Heart left ventricle (tissue), 16 donors: ENCODE results near the gene CEP85. TPM values are rescaled to one million over a fixed set of nuclear protein-coding genes. Genes with fewer than 3 reads are reported as not detected.

ENCODE experiments used
- ATAC-seq, 4 donors: fragments of 200-7000 bp; cut with Tn5 transposase; one replicate each; pipeline ENCODE4 v1.9.1; 2020 to 2022; ENCODE audit warnings: moderate library complexity in 4 of 4, mild to moderate bottlenecking in 3 of 4, moderate number of reproducible peaks in 1 of 4
- DNase-seq, 5 donors: peaks; one replicate each; pipeline ENCODE4 v3.0.0-alpha.2; 2020
- H3K27ac ChIP-seq, 12 donors: fragments of 200-600 bp; sonication (generic) in 4 of 12; one replicate each; pipeline versions ENCODE4 v1.5.0 to v1.8.0; 2016 to 2022; ENCODE audit warnings: mild to moderate bottlenecking in 2 of 12
- H3K27me3 ChIP-seq, 9 donors: fragments of 200-600 bp; sonication (generic) in 2 of 9; one replicate each; pipeline versions ENCODE4 v1.5.1 to v1.8.0; 2016 to 2022; ENCODE audit warnings: mild to moderate bottlenecking in 3 of 9
- H3K36me3 ChIP-seq, 9 donors: fragments of 200-600 bp; sonication (generic) in 2 of 9; one replicate each; pipeline versions ENCODE4 v1.5.0 to v1.8.0; 2018 to 2022; ENCODE audit warnings: mild to moderate bottlenecking in 2 of 9
- H3K4me1 ChIP-seq, 12 donors: fragments of 200-600 bp; sonication (generic) in 4 of 12; one replicate each; pipeline versions ENCODE4 v1.5.0 to v1.8.0; 2016 to 2022; ENCODE audit warnings: mild to moderate bottlenecking in 3 of 12
- H3K4me3 ChIP-seq, 12 donors: fragments of 200-600 bp; sonication (generic) in 4 of 12; one replicate each; pipeline versions ENCODE4 v1.5.0 to v1.8.0; 2017 to 2022; ENCODE audit warnings: mild to moderate bottlenecking in 9 of 12, moderate library complexity in 4 of 12
- H3K9me3 ChIP-seq, 12 donors: fragments of 200-600 bp; sonication (generic) in 4 of 12; one replicate each; pipeline versions ENCODE4 v1.5.0 to v1.8.0; 2016 to 2022; ENCODE audit warnings: mild to moderate bottlenecking in 1 of 12
- CTCF ChIP-seq, 12 donors: fragments of 200-600 bp; sonication (generic) in 4 of 12; IDR thresholded peaks; one replicate each; pipeline versions ENCODE4 v1.5.0 to v1.8.0; 2018 to 2022; ENCODE audit warnings: antibody characterized with exemption in 12 of 12, mild to moderate bottlenecking in 5 of 12
- POLR2A ChIP-seq, 2 donors: fragments of 450-650 bp; IDR thresholded peaks; one replicate each; pipeline ENCODE4 v1.6.1; 2017; ENCODE audit warnings: antibody characterized with exemption in 2 of 2, mild to moderate bottlenecking in 2 of 2, moderate library complexity in 2 of 2
- WGBS, 4 donors: extraction: QIAGEN DNeasy Blood & Tissue Kit in 2 of 4; methylation state at CpG; one replicate each; pipeline versions ENCODE4 v1.1.5 to v1.1.7; 2013 to 2018; 5-methylcytosine and 5-hydroxymethylcytosine counted together
- intact Hi-C, 10 donors: fragments of 100-400 bp; cut with DNase I; formaldehyde crosslinking; loops; one replicate each; pipeline versions ENCODE4 v1.11.1 to v1.14.2; 2022
- polyA plus RNA-seq, 2 donors: library from polyadenylated mRNA; stranded (reverse); fragments of 200-250 nt; gene quantifications; one replicate each; pipeline ENCODE4 v1.2.3, GENCODE V29; 2013
- total RNA-seq, 9 donors: library from RNA; depleted of rRNA in 2 of 9; stranded (reverse); fragments of >200 nt in 2 of 9; fragmentation: NEBNext Ultra II Directional in 3 of 9; extraction: Animal tissue kit (Norgen Biotek cat#: 25700) in 3 of 9; gene quantifications; one replicate each; pipeline versions ENCODE4 v1.1.0 to v1.2.4, GENCODE V29; 2016 to 2023
- donor health status: ischemic (EF 13 %, LVEDD 7.1; RV severe dilation, severe dysfunction).
- donor health status: healthy with polysubstance abuse.
- donor health status: DM: no; HTN: yes; CAD: no.
- donor health status: DM: no; HTN: no; CAD: no.
- donor health status: ischemic (EF 25% LVEDD 6.9; RV normal size, moderate dysfunction).
- donor health status: ischemic (EF 25% LVEDD 5.7; RV mildly dilated, moderate dysfunction).
- donor health status: healthy.
- donor health status: DM: yes; HTN: yes; CAD: no.
- donor health status: ischemic (EF 35%, LVEDD 5.7; RV mildly dilated, moderate dysfunction).
- donor health status: nonischemic (EF 11% LVEDD 7.7; RV severe dilation, severe dysfunction).
- donor health status: DM: yes; HTN: yes; CAD: no.
- donor health status: PGD.
- donor health status: ischemic (EF 29% LVEDD 5.4; RV normal size, mild dysfunction).
- donor health status: nonischemic (EF 23%, LVEDD 6.1; RV moderate dilation, normal function).

CEP85 gene
- total and polyA plus RNA-seq, 11 donors, result 13.4 to 180 (median 41.6) TPM

DNA sequence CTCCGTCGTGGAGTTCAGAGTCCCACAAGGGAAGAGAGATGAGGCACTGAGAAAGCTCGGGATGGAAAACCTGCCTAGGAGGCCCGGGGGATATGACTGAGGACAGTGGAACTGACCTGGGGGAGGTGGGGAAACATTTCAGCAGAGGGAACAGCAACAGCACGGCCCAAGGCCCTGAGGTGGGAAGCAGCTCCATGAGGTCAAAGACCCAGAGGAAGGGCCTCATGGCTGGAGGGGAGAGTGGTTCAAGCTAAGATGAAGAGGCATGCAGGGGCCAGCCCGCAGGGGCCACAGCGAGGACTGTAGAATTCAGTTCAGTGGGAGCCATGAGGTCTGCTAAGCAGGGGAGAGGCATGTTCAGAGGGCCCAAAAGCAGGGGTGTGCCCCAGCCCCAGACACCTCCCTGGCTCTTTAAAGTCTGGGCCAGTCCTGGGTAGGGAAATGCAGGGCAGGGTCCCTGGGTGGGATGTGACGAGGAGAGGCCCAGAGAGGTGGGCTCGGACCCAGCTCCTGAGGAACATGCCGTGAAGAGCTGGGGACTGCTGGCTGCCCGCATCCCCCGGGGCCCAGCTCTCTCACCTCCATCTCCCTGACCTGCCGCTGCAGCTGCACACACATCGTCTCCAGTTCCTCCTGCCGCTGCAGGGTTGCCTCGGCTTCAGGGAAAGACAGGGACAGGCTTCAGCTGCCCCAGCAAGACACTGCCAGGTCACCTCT lies 62.5 kb downstream of the CEP85 start:
- Histone ChIP-seq H3K36me3 (peaks cover 0 to 8% (median 0%) of the 10 kb centered on the region in 9 donors), H3K27ac (no peak overlapping the region), H3K4me3 (no peak overlapping the region), H3K9me3 (no peaks in the 10 kb centered on the region), H3K27me3 (no peaks in the 10 kb centered on the region), H3K4me1 (peaks cover 0 to 25% (median 0%) of the 10 kb centered on the region in 12 donors)
- no peak for DNase-seq
- intact Hi-C loops, result no loop called here
- TF ChIP-seq POLR2A (IDR thresholded peaks at IDR 0.05), result no peak
- no peak for TF ChIP-seq CTCF (IDR thresholded peaks at IDR 0.05)
- WGBS, 4 donors, result 85 to 91% (median 88%) methylated on average over 12 to 16 of the region's 16 CpGs
- no peak for ATAC-seq

DNA sequence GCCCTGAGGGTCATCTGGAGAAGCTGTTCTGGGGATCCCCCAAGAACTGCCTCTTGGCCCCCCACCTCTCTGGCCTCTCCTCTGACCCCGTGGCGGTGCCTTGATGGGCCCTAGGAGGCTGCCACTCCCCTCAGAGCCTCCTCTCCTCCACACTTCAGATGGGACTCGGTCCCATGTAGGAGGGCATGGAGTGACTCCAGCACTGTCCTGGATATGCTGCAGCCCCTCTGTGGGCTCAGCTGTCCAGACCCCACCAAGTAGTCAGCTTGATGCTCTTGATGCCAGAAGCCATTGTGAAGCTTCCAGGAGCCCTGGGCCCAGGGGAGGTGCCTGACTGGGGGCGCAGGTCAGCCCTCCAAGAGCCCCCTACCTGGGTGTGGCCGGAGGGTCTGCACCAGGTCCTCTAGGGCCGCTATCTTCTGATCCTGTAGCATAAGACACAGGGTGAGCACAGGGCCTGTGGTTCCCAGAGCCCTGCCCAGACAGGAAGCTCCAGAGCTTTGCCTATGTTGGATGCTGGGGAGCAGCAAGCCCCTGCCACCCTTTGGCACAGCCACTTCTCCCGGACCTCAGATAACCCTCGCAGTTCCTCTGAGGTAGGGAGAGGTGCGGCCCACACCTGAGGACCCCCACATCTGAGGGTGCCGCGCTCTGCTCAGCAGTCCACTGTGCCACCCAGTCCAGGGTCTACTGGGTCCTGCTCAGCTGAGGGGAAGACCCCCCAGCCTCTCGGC lies 63.2 kb downstream of the CEP85 start:
- intact Hi-C loops, result no loop called here
- Histone ChIP-seq H3K27ac (no peak overlapping the region), H3K4me1 (peaks cover 0 to 21% (median 0%) of the 10 kb centered on the region in 12 donors), H3K9me3 (no peaks in the 10 kb centered on the region), H3K27me3 (no peaks in the 10 kb centered on the region), H3K4me3 (no peak overlapping the region), H3K36me3 (peaks cover 0 to 8% (median 0%) of the 10 kb centered on the region in 9 donors)
- TF ChIP-seq POLR2A (IDR thresholded peaks at IDR 0.05), result no peak
- TF ChIP-seq CTCF (IDR thresholded peaks at IDR 0.05), result no peak
- WGBS, 4 donors, result 91 to 99% (median 97%) methylated on average over 9 to 12 of the region's 12 CpGs
- ATAC-seq, result no peak
- no peak for DNase-seq

DNA sequence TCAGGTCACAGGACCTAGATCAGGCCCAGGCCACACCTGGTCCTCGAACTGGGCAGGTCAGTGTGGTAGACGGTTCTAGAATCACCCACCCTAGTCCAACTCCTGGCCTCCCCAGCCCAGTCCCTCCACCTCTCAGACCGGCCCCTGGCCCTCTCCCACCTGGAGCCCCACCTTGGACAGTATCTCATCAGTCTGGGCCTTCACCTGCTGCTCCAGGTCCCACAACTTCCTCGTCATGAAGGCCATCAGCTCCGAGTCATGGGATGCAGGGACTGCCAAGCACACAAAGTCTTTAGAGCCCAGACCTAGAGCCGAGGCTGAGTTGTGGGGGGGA lies 63.8 kb downstream of the CEP85 start:
- Histone ChIP-seq H3K27me3 (no peaks in the 10 kb centered on the region), H3K4me3 (no peak overlapping the region), H3K9me3 (no peaks in the 10 kb centered on the region), H3K27ac (no peak overlapping the region), H3K36me3 (peaks cover 0 to 8% (median 0%) of the 10 kb centered on the region in 9 donors), H3K4me1 (peaks cover 0 to 21% (median 2%) of the 10 kb centered on the region in 12 donors)
- ATAC-seq (no peak), DNase-seq (no peak)
- intact Hi-C loops, result no loop called here
- TF ChIP-seq CTCF (IDR thresholded peaks at IDR 0.05), result no peak
- no peak for TF ChIP-seq POLR2A (IDR thresholded peaks at IDR 0.05)
- 76 to 87% (median 78%) methylated on average over 6 of the region's 6 CpGs for WGBS, 4 donors

DNA sequence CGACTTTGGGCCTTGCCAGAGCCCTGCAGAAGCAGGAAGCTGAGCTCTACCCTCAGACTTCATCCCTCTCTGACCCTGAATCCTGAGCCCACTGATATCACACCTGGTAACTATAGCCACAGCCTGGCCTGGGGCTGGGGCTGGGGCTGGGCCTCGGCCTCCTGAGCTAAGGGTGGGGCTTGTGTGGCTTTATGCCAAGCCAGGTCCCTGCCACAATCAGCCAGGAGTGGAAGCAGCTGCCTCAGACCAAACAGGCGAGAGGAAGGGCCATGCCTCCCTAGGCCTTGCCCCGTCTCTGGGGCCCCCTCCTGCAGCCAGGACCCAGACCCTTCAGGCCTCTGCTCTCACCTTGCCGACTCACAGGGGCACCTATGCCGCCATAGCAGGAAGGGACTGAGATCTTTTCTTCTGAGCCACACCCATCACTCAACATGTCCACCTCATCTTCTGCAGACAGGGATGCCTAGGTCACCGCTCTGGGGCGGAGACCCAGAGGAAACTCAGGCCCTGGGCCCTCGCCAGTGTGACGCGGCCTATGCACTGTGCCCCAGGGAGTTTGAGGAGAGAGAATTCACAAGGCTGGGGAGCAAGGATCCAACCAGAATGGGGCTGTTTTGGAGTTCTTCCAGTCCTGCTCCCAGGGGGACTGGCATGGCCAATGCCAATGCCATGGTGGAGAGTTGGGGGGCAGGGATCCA lies 66.7 kb downstream of the CEP85 start:
- H3K27ac ChIP-seq, result no peak overlapping the region
- H3K27me3 ChIP-seq, result no peaks in the 10 kb centered on the region
- 89 to 93% (median 90%) methylated on average over 10 to 11 of the region's 11 CpGs for WGBS, 4 donors
- H3K9me3 ChIP-seq, result no peaks in the 10 kb centered on the region
- ATAC-seq (no peak), DNase-seq (no peak)
- peaks cover 1 to 35% (median 8%) of the 10 kb centered on the region in 12 donors for H3K4me1 ChIP-seq
- H3K36me3 ChIP-seq, result peaks cover 0 to 8% (median 0%) of the 10 kb centered on the region in 9 donors
- TF ChIP-seq CTCF (IDR thresholded peaks at IDR 0.05), result no peak
- no peak for TF ChIP-seq POLR2A (IDR thresholded peaks at IDR 0.05)
- intact Hi-C loops, result no loop called here
- H3K4me3 ChIP-seq, result no peak overlapping the region
